SU-DHL-6 (cell line): ENCODE results near the gene XRCC1.
"Not testable (repeated sequence)": the region's sequence is repeated elsewhere in the genome, so short reads cannot be mapped to it uniquely, and the experiment has no call there.

Experiments used
- H2AFZ ChIP-seq: fragments of 200-600 bp; sonication (generic); 2 replicates; pipeline ENCODE4 v1.6.1; 2014; ENCODE audit warnings: low read depth, mild to moderate bottlenecking, moderate library complexity, mixed read lengths, antibody characterized with exemption, low read length; ENCODE audit not compliant: severe bottlenecking
- H3F3A ChIP-seq: fragments of 200-600 bp; shearing (Covaris generic); 2 replicates; pipeline ENCODE4 v1.6.0; 2016; ENCODE audit warnings: antibody characterized with exemption, mild to moderate bottlenecking; ENCODE audit not compliant: insufficient read depth
- H3K27ac ChIP-seq: fragments of 200-600 bp; sonication (generic); 2 replicates; pipeline ENCODE4 v1.5.1; 2016; ENCODE audit warnings: low read depth, mild to moderate bottlenecking, low read length, moderate library complexity, mixed read lengths
- H3K27me3 ChIP-seq: fragments of 200-600 bp; sonication (generic), shearing (Covaris generic); 2 replicates; pipeline ENCODE4 v1.6.0; 2014; ENCODE audit warnings: mild to moderate bottlenecking, low read length
- H3K36me3 ChIP-seq: fragments of 200-600 bp; sonication (generic); 2 replicates; pipeline ENCODE4 v1.6.1; 2014; ENCODE audit warnings: mild to moderate bottlenecking, low read length, mixed read lengths
- H3K4me2 ChIP-seq: fragments of 300-600, 200-600 bp; shearing (Covaris generic), sonication (generic); 2 replicates; pipeline ENCODE4 v1.6.0; 2014; ENCODE audit warnings: low read length, low read depth, mild to moderate bottlenecking; ENCODE audit not compliant: poor library complexity, severe bottlenecking
- H3K4me3 ChIP-seq: fragments of 200-600 bp; sonication (generic); 2 replicates; pipeline ENCODE4 v1.5.1; 2014; ENCODE audit warnings: antibody characterized with exemption, low read length, mild to moderate bottlenecking, mixed read lengths; ENCODE audit not compliant: insufficient read depth, poor library complexity, severe bottlenecking
- H3K79me2 ChIP-seq: fragments of 200-600 bp; sonication (generic); 2 replicates; pipeline ENCODE4 v1.6.1; 2014; ENCODE audit warnings: mild to moderate bottlenecking, low read length, moderate library complexity; ENCODE audit not compliant: insufficient read depth
- H3K9ac ChIP-seq: fragments of 200-600 bp; sonication (generic); 2 replicates; pipeline ENCODE4 v1.7.0; 2014; ENCODE audit warnings: mild to moderate bottlenecking, low read length
- H3K9me2 ChIP-seq: fragments of 200-600 bp; sonication (generic); replicated peaks from 2 replicates; pipeline ENCODE4 v1.6.1; 2014; ENCODE audit warnings: low read length; ENCODE audit not compliant: insufficient read depth
- H3K9me3 ChIP-seq: fragments of 200-600 bp; sonication (generic); 2 replicates; pipeline ENCODE4 v1.6.1; 2014; ENCODE audit warnings: low read length, mixed read lengths; ENCODE audit not compliant: insufficient read depth
- H4K20me1 ChIP-seq: fragments of 200-600 bp; sonication (generic); 2 replicates; pipeline ENCODE4 v1.6.1; 2014; ENCODE audit warnings: low read depth, mild to moderate bottlenecking, antibody characterized with exemption, low read length, moderate library complexity, mixed read lengths
- CTCF ChIP-seq: fragments of 200-600 bp; sonication (generic); IDR thresholded peaks from one replicate; pipeline ENCODE4 v1.5.1; 2017; ENCODE audit warnings: antibody characterized with exemption, mild to moderate bottlenecking, low read length, moderate library complexity; ENCODE audit not compliant: insufficient read depth, poor library complexity, severe bottlenecking
- EZH2phosphoT487 ChIP-seq: fragments of 200-600 bp; sonication (generic), shearing (Covaris generic); conservative IDR thresholded peaks from 2 replicates; pipeline ENCODE4 v1.6.1; 2018; ENCODE audit warnings: mild to moderate bottlenecking, antibody characterized with exemption, low read length, moderate library complexity, mixed read lengths

The XRCC1 gene

GRCh38 chr19:43605875-43606568, 30.7 kb upstream of the XRCC1 start:
- no peak overlapping the region for H3K9ac ChIP-seq
- no peak overlapping the region for H3K27ac ChIP-seq
- H3K9me3 ChIP-seq: no peaks in the 10 kb centered on the region
- no peak overlapping the region for H3K4me3 ChIP-seq
- no peak overlapping the region for H3K4me2 ChIP-seq
- no peaks in the 10 kb centered on the region for H4K20me1 ChIP-seq
- no peaks in the 10 kb centered on the region for H3K36me3 ChIP-seq
- no peaks in the 10 kb centered on the region for H3K27me3 ChIP-seq
- 0 out of 2 replicates have a peak, but pooled peaks cover 9% of the 10 kb centered on the region for H3K79me2 ChIP-seq
- H2AFZ ChIP-seq: no peak overlapping the region
- no peaks in the 10 kb centered on the region for H3K9me2 ChIP-seq
- TF ChIP-seq EZH2phosphoT487 (no peak), CTCF (no peak)
- peaks cover 7% of the 10 kb centered on the region for H3F3A ChIP-seq

GRCh38 chr19:43600326-43600725, 25.0 kb upstream of the XRCC1 start:
- peaks cover 15% of the 10 kb centered on the region for H3K79me2 ChIP-seq
- H3K27me3 ChIP-seq, H4K20me1 ChIP-seq, H3K9ac ChIP-seq, H3K9me2 ChIP-seq, H3K9me3 ChIP-seq, H3F3A ChIP-seq, H2AFZ ChIP-seq, H3K36me3 ChIP-seq, H3K27ac ChIP-seq, H3K4me2 ChIP-seq, H3K4me3 ChIP-seq: not testable (repeated sequence)

DNA sequence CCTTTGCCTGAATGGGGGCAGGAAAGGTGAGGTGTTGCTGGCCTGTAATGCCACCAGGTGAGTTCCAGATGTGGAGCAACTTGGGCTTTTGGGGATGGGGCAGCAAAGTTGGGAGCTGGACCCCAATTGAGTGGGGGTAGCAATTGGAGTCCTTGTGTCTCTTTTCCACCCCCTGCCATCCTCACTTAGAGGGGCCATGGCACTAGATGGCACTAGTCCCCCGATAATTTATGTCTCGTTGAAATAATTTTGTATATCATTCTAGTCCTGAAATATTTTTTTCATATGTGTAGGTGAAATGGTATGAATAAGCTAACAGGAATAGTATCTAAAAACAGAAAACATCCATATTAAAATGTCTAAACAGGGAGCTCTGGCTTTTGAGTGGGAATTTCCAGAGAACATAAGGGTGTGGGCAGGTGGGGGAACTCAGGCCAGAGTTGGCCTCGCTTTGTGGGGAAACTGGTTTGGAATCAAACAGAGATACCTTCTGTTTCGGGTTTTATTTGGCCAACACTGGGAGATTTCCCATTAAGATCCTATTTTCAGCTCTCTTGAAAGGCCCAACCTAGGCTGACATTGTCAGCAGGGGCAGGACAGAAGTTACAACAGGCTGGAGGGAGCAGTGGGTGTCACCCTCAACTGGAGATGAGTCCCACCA, 24.4 kb upstream of the XRCC1 start:
- no peak for TF ChIP-seq CTCF
- TF ChIP-seq EZH2phosphoT487: no peak
- Histone ChIP-seq H3K9ac (no peak overlapping the region), H3K36me3 (no peaks in the 10 kb centered on the region), H3K79me2 (peaks cover 15% of the 10 kb centered on the region), H2AFZ (no peak overlapping the region), H3K9me2 (no peaks in the 10 kb centered on the region), H4K20me1 (no peaks in the 10 kb centered on the region), H3K9me3 (no peaks in the 10 kb centered on the region), H3K4me2 (no peak overlapping the region), H3K27ac (no peak overlapping the region), H3F3A (peaks cover 8% of the 10 kb centered on the region), H3K27me3 (no peaks in the 10 kb centered on the region), H3K4me3 (no peak overlapping the region)

- no peak overlapping the region for H3K9ac ChIP-seq
- H3K4me3 ChIP-seq: no peak overlapping the region
- H3K9me3 ChIP-seq: no peaks in the 10 kb centered on the region
- H3F3A ChIP-seq: peaks cover 8% of the 10 kb centered on the region; the same call in 1 of the 2 replicates
- H3K79me2 ChIP-seq: peaks cover 15% of the 10 kb centered on the region
- H3K27me3 ChIP-seq: no peaks in the 10 kb centered on the region
- no peak overlapping the region for H2AFZ ChIP-seq
- H3K4me2 ChIP-seq: no peak overlapping the region
- TF ChIP-seq EZH2phosphoT487 (no peak), CTCF (no peak)
- H4K20me1 ChIP-seq: no peaks in the 10 kb centered on the region
- H3K27ac ChIP-seq: no peak overlapping the region
- H3K9me2 ChIP-seq: no peaks in the 10 kb centered on the region
- no peaks in the 10 kb centered on the region for H3K36me3 ChIP-seq
Measured at GRCh38 chr19:43598445-43599240, 23.3 kb upstream of the XRCC1 start.
